HL-60 (cell line): Measurements from ENCODE around the gene CACNA1E.

ENCODE experiments used
- GABPA ChIP-seq: IDR thresholded peaks from 2 replicates; pipeline ENCODE4 v1.6.1; 2012; ENCODE audit warnings: low read depth
- POLR2AphosphoS5 ChIP-seq: IDR thresholded peaks from 2 replicates; pipeline ENCODE4 v1.6.1; 2012; ENCODE audit warnings: low read depth
- TF ChIP-seq, protein P1 (sequence below): IDR thresholded peaks from one replicate; pipeline ENCODE4 v1.5.1; 2011; ENCODE audit warnings: low read length, control low read depth, inconsistent platforms; ENCODE audit not compliant: insufficient read depth
- TF ChIP-seq, protein P2 (sequence below): IDR thresholded peaks from 2 replicates; pipeline ENCODE4 v1.6.1; 2012; ENCODE audit warnings: low read depth; ENCODE audit not compliant: insufficient replicate concordance

DNA sequence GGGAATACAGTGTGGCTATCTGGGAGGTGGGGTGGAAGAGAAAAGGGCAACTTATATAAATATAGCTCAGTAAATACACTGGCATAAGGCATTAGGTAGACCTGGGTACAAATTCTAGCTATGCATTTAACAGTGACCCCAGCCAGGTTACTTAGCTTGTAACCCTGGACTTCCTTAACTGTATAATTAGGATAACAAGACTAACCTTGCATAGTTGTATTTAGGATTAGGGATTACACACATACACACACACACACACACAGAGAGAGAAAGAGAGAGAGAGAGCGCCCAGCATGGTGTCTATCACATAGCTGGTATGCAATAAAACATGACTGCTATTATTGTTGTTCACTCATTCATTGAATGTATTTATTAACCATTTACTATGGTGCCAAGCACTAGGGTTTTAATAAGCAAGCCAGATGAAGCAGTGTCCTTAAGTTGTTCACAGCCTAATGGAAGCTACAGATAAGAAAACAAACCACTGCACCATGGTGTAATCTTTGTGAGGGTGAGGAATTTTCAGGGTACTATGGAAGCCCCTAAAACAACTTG lies 326.8 kb downstream of the CACNA1E start:
- TF ChIP-seq GABPA (no peak), POLR2AphosphoS5 (no peak)
- TF ChIP-seq, protein P1, sequence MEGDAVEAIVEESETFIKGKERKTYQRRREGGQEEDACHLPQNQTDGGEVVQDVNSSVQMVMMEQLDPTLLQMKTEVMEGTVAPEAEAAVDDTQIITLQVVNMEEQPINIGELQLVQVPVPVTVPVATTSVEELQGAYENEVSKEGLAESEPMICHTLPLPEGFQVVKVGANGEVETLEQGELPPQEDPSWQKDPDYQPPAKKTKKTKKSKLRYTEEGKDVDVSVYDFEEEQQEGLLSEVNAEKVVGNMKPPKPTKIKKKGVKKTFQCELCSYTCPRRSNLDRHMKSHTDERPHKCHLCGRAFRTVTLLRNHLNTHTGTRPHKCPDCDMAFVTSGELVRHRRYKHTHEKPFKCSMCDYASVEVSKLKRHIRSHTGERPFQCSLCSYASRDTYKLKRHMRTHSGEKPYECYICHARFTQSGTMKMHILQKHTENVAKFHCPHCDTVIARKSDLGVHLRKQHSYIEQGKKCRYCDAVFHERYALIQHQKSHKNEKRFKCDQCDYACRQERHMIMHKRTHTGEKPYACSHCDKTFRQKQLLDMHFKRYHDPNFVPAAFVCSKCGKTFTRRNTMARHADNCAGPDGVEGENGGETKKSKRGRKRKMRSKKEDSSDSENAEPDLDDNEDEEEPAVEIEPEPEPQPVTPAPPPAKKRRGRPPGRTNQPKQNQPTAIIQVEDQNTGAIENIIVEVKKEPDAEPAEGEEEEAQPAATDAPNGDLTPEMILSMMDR: no peak
- TF ChIP-seq, protein P2, sequence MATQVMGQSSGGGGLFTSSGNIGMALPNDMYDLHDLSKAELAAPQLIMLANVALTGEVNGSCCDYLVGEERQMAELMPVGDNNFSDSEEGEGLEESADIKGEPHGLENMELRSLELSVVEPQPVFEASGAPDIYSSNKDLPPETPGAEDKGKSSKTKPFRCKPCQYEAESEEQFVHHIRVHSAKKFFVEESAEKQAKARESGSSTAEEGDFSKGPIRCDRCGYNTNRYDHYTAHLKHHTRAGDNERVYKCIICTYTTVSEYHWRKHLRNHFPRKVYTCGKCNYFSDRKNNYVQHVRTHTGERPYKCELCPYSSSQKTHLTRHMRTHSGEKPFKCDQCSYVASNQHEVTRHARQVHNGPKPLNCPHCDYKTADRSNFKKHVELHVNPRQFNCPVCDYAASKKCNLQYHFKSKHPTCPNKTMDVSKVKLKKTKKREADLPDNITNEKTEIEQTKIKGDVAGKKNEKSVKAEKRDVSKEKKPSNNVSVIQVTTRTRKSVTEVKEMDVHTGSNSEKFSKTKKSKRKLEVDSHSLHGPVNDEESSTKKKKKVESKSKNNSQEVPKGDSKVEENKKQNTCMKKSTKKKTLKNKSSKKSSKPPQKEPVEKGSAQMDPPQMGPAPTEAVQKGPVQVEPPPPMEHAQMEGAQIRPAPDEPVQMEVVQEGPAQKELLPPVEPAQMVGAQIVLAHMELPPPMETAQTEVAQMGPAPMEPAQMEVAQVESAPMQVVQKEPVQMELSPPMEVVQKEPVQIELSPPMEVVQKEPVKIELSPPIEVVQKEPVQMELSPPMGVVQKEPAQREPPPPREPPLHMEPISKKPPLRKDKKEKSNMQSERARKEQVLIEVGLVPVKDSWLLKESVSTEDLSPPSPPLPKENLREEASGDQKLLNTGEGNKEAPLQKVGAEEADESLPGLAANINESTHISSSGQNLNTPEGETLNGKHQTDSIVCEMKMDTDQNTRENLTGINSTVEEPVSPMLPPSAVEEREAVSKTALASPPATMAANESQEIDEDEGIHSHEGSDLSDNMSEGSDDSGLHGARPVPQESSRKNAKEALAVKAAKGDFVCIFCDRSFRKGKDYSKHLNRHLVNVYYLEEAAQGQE: no peak
